Measurements from ENCODE around the gene KLHL24. TPM values are rescaled to one million over a fixed set of nuclear protein-coding genes. Genes with fewer than 3 reads are reported as not detected.
"Not testable (repeated sequence)": the region's sequence is repeated elsewhere in the genome, so short reads cannot be mapped to it uniquely, and the experiment has no call there.

Gene KLHL24
- total RNA-seq, 4 donors from 2014 or later: 46.5 to 102 (median 58.8) TPM

DNA sequence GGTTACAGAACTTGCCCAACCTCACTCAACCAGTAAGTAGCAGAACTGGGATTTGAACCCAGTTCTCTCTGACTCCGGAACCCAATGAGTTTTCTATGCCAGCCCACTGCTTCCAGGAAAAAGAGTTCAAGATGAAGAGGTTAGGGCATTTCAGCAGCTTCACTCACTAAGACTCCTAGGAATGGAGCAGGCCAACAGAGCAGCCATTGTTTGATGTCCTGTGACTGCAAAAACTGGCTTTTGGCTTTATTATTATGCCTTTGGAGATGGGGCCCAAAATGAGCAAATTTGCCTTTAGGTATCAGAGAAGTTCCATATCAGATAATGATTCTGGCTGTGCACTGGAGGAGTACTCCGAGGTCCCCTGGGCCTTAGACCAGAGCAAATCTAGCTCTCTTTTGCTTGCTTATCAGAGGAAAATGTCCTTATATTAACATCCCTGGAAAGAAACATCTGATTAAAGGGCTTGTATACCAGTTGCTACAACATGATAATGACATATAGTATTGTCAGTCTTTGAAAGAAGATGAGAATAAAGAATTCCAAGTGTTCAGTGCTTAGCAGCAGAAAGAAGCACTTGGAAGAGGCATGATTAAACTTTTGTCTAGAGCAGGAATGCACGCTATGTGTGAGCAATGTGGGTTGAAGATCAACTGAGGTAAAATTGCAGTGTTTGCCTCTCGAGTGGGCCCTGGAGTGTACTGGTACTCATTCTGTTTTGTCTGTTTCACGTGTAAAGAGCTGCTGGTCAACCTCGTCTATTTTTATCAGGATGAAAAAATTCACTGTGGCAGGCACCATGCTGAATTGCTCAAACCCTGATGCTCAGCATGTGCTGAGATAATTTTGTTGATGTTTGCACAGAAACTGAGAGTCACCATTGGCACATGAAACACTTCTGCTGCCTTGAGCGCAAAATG lies 21.8 kb upstream of the KLHL24 start:
- Histone ChIP-seq H3K27ac (no peak overlapping the region), H3K36me3 (no peaks in the 10 kb centered on the region), H3K27me3 (no peaks in the 10 kb centered on the region), H3K4me3 (no peak overlapping the region), H3K9me3 (no peaks in the 10 kb centered on the region), H3K4me1 (no peaks in the 10 kb centered on the region)
- TF ChIP-seq EP300 (IDR thresholded peaks at IDR 0.05) (no peak), POLR2A (IDR thresholded peaks at IDR 0.05) (no peak), POLR2AphosphoS5 (IDR thresholded peaks at IDR 0.05) (no peak)
- TF ChIP-seq, protein P1, sequence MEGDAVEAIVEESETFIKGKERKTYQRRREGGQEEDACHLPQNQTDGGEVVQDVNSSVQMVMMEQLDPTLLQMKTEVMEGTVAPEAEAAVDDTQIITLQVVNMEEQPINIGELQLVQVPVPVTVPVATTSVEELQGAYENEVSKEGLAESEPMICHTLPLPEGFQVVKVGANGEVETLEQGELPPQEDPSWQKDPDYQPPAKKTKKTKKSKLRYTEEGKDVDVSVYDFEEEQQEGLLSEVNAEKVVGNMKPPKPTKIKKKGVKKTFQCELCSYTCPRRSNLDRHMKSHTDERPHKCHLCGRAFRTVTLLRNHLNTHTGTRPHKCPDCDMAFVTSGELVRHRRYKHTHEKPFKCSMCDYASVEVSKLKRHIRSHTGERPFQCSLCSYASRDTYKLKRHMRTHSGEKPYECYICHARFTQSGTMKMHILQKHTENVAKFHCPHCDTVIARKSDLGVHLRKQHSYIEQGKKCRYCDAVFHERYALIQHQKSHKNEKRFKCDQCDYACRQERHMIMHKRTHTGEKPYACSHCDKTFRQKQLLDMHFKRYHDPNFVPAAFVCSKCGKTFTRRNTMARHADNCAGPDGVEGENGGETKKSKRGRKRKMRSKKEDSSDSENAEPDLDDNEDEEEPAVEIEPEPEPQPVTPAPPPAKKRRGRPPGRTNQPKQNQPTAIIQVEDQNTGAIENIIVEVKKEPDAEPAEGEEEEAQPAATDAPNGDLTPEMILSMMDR (IDR thresholded peaks at IDR 0.05): no peak
- WGBS: 88% methylated on average over 7 of the region's 7 CpGs
- DNase-seq (ENCODE audit: low spot score in 2 of 2): no peak

DNA sequence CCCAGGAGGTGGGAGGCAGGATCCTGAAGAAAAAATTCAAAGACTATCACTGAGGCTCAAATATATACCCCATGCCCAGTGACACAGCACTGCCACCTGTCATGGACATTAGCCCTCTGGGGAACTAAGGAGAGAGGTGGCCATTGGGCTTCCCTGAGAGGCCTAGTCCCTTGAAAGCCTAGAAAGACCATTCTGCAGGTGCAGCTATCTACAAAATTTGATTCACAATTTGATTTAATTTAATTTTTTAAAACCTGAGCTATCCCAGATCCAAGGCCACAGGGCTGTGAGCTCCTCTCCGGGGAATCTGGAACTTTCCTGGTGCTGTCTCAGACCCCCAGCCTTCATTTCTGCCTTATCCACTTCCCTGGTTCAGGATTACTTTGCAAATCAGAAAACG lies 16.9 kb upstream of the KLHL24 start:
- Histone ChIP-seq H3K4me3 (no peak overlapping the region), H3K9me3 (no peaks in the 10 kb centered on the region), H3K27me3 (no peaks in the 10 kb centered on the region), H3K36me3 (no peaks in the 10 kb centered on the region), H3K27ac (no peak overlapping the region), H3K4me1 (no peaks in the 10 kb centered on the region)
- WGBS: 96% methylated on average over 2 of the region's 2 CpGs
- DNase-seq (ENCODE audit: low spot score in 2 of 2): no peak
- TF ChIP-seq POLR2A (IDR thresholded peaks at IDR 0.05): no peak
- TF ChIP-seq, protein P1 (IDR thresholded peaks at IDR 0.05): no peak
- TF ChIP-seq EP300 (IDR thresholded peaks at IDR 0.05): no peak
- TF ChIP-seq POLR2AphosphoS5 (IDR thresholded peaks at IDR 0.05): no peak

DNA sequence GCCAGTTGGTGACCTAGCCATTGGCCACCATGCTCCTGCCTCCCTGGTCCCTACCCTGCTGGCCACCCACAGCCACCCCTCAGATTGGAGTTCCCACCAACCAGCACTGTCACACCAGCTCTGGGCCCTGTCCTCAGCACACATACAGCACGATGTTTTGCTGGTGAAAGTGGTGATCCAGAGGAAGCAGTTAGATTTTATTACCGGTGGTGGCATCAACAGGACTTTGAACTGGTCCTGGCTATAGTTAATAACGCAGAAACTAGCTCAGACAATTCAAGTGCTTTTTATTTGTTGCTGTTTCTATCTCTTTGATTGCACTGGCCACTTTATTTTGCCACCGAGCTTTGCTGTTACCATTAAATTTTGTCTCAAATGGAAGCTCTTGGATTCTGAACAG lies 16.4 kb upstream of the KLHL24 start:
- DNase-seq (ENCODE audit: low spot score in 2 of 2): no peak
- Histone ChIP-seq H3K27ac (no peak overlapping the region), H3K36me3 (no peaks in the 10 kb centered on the region), H3K9me3 (no peaks in the 10 kb centered on the region), H3K4me1 (no peaks in the 10 kb centered on the region), H3K4me3 (no peak overlapping the region), H3K27me3 (no peaks in the 10 kb centered on the region)
- 88% methylated on average over 4 of the region's 4 CpGs for whole genome bisulfite sequencing
- TF ChIP-seq POLR2AphosphoS5 (IDR thresholded peaks at IDR 0.05) (no peak), POLR2A (IDR thresholded peaks at IDR 0.05) (no peak), EP300 (IDR thresholded peaks at IDR 0.05) (no peak)
- TF ChIP-seq, protein P1 (IDR thresholded peaks at IDR 0.05): no peak

DNA sequence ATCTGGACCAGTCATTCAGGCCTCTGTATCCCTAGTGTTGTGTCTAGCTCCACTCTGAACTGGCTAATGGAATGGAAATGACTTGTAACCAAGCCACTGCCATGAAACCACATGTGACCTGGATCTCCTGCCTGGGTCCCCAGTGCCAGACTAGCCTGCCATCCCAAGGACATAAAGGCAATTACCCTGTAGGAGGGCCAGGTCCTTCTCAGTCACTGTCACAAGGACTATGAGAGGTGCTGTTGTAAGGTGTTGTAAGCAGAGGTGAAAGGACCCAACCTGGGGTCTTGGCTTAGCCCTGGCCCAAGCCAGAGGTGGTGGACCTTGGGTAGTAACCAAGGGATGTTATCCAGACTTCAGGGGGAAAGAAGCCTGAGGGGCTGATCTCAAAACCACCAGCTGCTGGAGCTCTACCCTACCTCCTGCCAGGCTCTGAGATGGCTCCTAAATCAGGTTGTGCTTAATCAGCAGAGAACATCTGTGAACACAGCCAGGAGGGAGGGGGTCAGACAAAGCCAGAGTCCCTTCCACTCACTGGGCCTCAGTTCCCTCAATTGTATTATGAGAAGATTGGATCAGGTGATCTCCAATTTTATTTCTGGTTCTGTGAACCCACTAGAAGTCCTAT lies 15.7 kb upstream of the KLHL24 start:
- Histone ChIP-seq H3K4me1 (no peaks in the 10 kb centered on the region), H3K4me3 (no peak overlapping the region), H3K27ac (no peak overlapping the region), H3K27me3 (no peaks in the 10 kb centered on the region), H3K9me3 (no peaks in the 10 kb centered on the region), H3K36me3 (no peaks in the 10 kb centered on the region)
- TF ChIP-seq, protein P1 (IDR thresholded peaks at IDR 0.05): no peak
- TF ChIP-seq EP300 (IDR thresholded peaks at IDR 0.05) (no peak), POLR2A (IDR thresholded peaks at IDR 0.05) (no peak), POLR2AphosphoS5 (IDR thresholded peaks at IDR 0.05) (no peak)
- no peak for DNase-seq (ENCODE audit: low spot score in 2 of 2)

DNA sequence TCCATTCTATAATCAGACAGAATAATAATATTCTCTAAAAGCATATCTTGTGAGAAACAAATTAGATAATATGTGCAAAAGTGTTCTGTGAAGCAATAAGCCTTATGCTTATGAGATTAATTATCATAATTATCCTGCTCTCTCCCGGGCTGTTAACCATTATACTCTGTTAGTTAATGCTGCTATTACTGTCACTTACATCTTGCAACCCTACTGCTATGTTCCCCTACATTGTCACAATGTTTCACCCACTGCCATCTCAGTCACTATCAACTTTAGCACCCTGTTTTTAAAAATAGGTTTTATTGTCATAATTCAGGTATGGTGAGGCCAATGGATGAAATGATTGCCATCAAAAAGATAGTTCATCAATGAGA lies 15.2 kb upstream of the KLHL24 start:
- Histone ChIP-seq H3K4me1 (no peaks in the 10 kb centered on the region), H3K27me3 (no peaks in the 10 kb centered on the region), H3K27ac (no peak overlapping the region), H3K36me3 (no peaks in the 10 kb centered on the region), H3K4me3 (no peak overlapping the region), H3K9me3 (no peaks in the 10 kb centered on the region)
- no peak for DNase-seq (ENCODE audit: low spot score in 2 of 2)
- 64% methylated on average over 1 of the region's 1 CpG for WGBS
- TF ChIP-seq EP300 (IDR thresholded peaks at IDR 0.05): no peak
- TF ChIP-seq POLR2A (IDR thresholded peaks at IDR 0.05): no peak
- no peak for TF ChIP-seq POLR2AphosphoS5 (IDR thresholded peaks at IDR 0.05)
- TF ChIP-seq, protein P1 (IDR thresholded peaks at IDR 0.05): no peak

DNA sequence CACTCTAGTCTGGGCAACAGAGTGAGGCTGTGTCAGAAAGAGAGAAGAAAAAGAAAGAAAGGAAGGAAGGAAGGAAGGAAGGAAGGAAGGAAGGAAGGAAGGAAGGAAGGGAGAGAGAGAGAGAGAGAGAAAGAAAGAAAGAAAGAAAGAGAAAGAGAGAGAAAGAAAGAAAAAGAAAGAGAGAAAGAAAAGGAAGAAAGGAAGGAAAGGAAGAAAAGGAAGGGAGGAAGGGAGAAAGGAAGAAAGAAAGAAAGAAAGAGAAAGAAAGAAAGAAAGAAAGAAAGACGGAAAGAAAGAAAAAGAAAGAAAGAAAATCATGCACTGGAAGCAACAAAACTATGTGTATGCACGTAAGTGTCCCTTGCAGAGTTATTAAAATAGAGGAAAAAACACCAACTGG lies 12.9 kb upstream of the KLHL24 start:
- not testable (repeated sequence) for H3K27me3 ChIP-seq; DNase-seq (ENCODE audit: low spot score in 2 of 2); H3K27ac ChIP-seq; H3K9me3 ChIP-seq; H3K36me3 ChIP-seq; H3K4me1 ChIP-seq; H3K4me3 ChIP-seq
- 88% methylated on average over 2 of the region's 2 CpGs for WGBS
